GM12801 (cell line): Measurements from ENCODE around the gene SLC11A1.

Source experiments
- TF ChIP-seq, protein P1 (sequence below): IDR thresholded peaks from one replicate; pipeline ENCODE4 v1.5.1; 2011; ENCODE audit warnings: control low read depth; ENCODE audit not compliant: insufficient read length; ENCODE audit errors: extremely low read depth

SLC11A1 gene

DNA sequence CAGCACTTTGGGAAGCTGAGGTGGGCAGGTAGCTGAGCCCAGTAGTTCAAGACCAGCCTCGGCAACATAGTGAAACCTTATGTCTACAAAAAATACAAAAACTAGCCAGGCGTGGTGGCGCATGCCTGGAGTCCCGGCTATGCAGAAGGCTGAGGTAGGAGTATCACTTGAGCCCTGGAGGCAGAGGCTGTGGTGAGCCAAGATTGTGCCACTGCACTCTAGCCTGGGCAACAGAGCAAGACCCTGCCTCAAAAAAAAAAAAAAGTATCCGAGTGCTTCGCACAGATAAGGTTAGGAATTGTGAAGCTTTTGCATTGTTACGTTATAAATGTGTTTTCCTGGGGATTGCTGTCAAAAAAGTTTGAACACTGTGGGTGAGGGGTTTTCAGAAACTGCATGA lies 21.7 kb downstream of the SLC11A1 start:
- TF ChIP-seq, protein P1, sequence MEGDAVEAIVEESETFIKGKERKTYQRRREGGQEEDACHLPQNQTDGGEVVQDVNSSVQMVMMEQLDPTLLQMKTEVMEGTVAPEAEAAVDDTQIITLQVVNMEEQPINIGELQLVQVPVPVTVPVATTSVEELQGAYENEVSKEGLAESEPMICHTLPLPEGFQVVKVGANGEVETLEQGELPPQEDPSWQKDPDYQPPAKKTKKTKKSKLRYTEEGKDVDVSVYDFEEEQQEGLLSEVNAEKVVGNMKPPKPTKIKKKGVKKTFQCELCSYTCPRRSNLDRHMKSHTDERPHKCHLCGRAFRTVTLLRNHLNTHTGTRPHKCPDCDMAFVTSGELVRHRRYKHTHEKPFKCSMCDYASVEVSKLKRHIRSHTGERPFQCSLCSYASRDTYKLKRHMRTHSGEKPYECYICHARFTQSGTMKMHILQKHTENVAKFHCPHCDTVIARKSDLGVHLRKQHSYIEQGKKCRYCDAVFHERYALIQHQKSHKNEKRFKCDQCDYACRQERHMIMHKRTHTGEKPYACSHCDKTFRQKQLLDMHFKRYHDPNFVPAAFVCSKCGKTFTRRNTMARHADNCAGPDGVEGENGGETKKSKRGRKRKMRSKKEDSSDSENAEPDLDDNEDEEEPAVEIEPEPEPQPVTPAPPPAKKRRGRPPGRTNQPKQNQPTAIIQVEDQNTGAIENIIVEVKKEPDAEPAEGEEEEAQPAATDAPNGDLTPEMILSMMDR, result no peak

DNA sequence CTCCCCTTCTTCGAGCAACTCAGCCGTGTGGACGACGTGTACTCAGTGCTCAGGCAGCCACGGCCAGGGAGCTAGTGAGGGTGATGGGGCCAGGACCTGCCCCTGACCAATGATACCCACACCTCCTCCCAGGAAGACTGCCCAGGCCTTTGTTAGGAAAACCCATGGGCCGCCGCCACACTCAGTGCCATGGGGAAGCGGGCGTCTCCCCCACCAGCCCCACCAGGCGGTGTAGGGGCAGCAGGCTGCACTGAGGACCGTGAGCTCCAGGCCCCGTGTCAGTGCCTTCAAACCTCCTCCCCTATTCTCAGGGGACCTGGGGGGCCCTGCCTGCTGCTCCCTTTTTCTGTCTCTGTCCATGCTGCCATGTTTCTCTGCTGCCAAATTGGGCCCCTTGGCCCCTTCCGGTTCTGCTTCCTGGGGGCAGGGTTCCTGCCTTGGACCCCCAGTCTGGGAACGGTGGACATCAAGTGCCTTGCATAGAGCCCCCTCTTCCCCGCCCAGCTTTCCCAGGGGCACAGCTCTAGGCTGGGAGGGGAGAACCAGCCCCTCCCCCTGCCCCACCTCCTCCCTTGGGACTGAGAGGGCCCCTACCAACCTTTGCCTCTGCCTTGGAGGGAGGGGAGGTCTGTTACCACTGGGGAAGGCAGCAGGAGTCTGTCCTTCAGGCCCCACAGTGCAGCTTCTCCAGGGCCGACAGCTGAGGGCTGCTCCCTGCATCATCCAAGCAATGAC lies 22.4 kb downstream of the SLC11A1 start:
- TF ChIP-seq, protein P1, result no peak

DNA sequence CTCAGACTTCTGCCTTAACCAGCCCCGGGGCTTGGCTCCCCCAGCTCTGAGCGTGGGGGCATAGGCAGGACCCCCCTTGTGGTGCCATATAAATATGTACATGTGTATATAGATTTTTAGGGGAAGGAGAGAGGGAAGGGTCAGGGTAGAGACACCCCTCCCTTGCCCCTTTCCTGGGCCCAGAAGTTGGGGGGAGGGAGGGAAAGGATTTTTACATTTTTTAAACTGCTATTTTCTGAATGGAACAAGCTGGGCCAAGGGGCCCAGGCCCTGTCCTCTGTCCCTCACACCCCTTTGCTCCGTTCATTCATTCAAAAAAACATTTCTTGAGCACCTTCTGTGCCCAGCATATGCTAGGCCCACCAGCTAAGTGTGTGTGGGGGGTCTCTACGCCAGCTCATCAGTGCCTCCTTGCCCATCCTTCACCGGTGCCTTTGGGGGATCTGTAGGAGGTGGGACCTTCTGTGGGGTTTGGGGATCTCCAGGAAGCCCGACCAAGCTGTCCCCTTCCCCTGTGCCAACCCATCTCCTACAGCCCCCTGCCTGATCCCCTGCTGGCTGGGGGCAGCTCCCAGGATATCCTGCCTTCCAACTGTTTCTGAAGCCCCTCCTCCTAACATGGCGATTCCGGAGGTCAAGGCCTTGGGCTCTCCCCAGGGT lies 23.1 kb downstream of the SLC11A1 start:
- TF ChIP-seq, protein P1, result no peak

DNA sequence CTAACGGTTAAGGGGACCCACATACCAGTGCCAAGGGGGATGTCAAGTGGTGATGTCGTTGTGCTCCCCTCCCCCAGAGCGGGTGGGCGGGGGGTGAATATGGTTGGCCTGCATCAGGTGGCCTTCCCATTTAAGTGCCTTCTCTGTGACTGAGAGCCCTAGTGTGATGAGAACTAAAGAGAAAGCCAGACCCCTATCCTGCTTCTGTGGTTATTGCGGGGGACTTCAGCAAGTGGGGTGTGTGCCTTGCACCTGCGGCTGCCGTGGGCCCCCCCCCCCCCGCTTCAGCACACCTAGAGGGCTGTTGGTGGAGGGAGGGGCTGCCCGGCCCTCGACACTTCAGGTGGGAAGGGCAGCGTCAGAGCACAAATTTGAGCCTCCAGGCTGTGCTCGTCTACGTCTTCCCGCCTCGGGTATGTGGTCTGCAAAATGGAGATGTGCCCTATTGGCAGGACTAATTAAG lies 23.7 kb downstream of the SLC11A1 start:
- TF ChIP-seq, protein P1, result no peak

DNA sequence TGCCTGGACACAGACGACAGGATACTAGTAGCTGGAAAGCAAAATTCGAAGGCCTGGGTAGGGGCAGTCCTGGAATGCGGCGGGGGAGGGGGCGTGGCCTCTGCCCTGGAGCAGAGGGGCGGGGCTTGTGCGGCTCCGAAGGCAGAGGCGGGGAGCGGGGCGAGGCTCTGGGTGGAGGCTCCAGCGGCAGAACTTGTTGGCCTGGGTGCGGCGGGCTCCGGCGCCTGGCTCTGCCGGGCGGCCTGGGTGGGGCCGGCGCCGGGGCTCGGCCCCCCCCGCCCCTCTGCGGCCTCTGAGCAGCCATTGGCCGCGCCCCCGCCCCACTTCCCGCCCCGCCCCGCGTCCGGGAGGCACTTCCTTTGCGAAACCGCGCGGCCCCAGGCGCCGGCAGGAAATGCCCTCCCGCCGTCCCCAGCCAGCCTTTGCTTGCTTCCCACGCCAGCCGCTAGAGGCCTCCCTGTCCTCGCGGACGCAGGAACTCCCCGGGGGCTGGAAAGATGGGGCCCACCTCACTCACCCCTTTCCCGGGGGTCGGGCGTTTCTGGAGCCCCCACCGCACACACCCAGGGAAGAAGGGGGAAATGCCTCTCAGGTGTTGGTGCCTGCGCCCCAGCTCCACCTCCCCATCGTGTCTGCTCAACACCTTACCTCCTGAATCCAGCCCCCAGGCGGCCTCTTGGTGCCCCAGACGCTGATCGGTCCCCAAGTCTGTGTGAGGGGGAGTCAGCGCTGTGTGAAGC lies 24.3 kb downstream of the SLC11A1 start:
- TF ChIP-seq, protein P1, result no peak

DNA sequence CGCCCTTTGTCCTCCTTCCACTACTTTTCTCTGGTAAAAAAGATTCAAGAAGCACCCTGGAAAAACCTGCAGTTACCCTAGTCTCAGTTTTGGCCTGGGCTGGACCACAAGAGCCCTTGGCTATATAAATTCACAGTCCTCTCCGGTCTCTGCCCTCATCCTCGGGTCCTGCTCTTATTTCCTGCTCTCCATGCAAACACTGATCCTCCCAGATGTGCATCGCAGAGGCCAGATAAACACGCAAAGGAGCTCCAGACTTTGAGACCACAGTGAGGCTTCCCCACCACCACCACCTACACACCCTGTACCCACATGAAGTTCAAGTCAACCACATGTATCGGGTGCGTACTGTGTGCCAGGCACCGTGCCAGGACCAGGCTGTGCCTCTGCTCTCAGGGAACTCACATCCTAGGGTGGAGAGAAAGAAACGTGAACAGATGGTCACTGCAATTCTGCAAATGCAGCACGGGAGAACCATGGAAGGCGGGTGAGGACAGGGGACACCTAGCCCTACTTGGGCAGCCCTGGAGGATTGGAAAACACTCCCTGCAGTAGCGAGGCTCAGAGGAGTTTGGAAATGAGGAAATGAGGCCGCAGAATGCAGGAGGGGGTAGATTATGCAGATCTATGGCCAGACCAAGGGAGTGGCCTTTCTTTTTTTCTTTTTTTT lies 25.0 kb downstream of the SLC11A1 start:
- TF ChIP-seq, protein P1, result no peak

DNA sequence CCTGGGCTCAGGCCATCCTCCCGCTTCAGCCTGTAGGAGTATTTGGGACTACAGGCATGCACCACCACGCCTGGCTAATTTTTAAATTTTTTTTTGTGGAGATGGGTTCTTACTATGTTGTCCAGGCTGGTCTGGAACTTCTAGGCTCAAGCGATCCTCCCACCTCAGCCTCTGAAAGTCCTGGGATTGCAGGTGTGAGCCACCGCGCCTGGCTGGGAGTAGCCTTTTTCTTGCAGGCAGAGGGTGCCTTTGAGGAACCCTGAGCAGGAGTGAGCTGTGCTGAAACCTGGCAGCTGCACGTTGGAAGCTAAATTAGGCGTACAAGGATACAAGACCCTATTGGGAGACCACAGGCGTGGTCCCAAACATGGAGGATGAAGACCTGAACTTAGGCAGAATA lies 25.6 kb downstream of the SLC11A1 start:
- TF ChIP-seq, protein P1, result no peak
